Measurements from ENCODE around the gene ZNF536. TPM values are rescaled to one million over a fixed set of nuclear protein-coding genes. Genes with fewer than 3 reads are reported as not detected.

ZNF536 gene
- total and polyA plus RNA-seq, 2 donors (not counting 3 experiments of a cell fraction or from before 2014, with no cell fraction given): not detected

DNA sequence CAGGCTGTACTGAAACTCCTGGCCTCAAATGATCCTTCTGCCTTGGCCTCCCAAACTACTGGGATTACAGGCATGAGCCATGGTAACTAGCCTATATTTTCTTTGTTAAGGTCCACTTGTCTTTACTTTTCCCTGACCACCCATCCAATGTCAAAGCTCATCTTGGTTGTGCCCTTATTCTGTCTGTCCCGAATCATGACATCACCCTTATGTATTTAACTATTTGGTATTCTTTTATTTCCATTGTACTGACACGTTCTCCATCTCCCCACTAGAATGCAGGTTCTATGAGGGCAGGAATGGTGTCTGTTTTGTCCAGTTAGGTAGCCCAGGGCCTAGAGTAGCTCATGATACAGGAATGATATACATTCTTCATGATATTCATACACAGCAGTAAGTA is 104.8 kb downstream of the ZNF536 start:
- ChIA-PET CTCF (no interaction called here), POLR2A (no interaction called here)
- H2AFZ ChIP-seq (ENCODE audit: low read depth, low read length): no peak overlapping the region
- H3K9me3 ChIP-seq (replicated peaks; ENCODE audit: control insufficient read depth, insufficient read depth, low read length): peaks cover 2% of the 10 kb centered on the region
- H3K9ac ChIP-seq (replicated peaks; ENCODE audit: extremely low read depth, insufficient read depth, low read length): no peak overlapping the region
- FAIRE-seq (no peak), DNase-seq (ENCODE audit: low read depth, low spot score) (no peak)
- H4K20me1 ChIP-seq (replicated peaks; ENCODE audit: control insufficient read depth, extremely low read depth, insufficient read depth, low read length): no peaks in the 10 kb centered on the region
- TF ChIP-seq GATA2 (IDR thresholded peaks at IDR 0.05; ENCODE audit: insufficient read depth, insufficient read length, low read depth, low read length) (no peak), POLR2AphosphoS5 (IDR thresholded peaks at IDR 0.05; ENCODE audit: insufficient read depth, low read depth, low read length) (no peak), JUN (IDR thresholded peaks at IDR 0.05; ENCODE audit: borderline replicate concordance, insufficient read depth, insufficient read length, low read depth) (no peak), POLR2A (IDR thresholded peaks at IDR 0.05; ENCODE audit: low read depth, low read length) (no peak), CTCF (IDR thresholded peaks at IDR 0.05; ENCODE audit: extremely low read depth in 1 of 2, insufficient read depth in 1 of 2, low read depth in 1 of 2, low read length in 2 of 2) (no peak), FOS (IDR thresholded peaks at IDR 0.05; ENCODE audit: borderline replicate concordance, insufficient read depth, low read length) (no peak), EZH2 (IDR thresholded peaks at IDR 0.05; ENCODE audit: borderline replicate concordance, low read depth, low read length, severe bottlenecking) (no peak), MYC (IDR thresholded peaks at IDR 0.05; ENCODE audit: low read depth, low read length) (no peak)
- TF ChIP-seq, protein P1, sequence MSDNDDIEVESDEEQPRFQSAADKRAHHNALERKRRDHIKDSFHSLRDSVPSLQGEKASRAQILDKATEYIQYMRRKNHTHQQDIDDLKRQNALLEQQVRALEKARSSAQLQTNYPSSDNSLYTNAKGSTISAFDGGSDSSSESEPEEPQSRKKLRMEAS (IDR thresholded peaks at IDR 0.05; ENCODE audit: insufficient read depth, insufficient read length): no peak
- no TSS peak for BruUV-seq (replicated peaks)
- H3K4me3 ChIP-seq (replicated peaks in 1 of 3; ENCODE audit: insufficient read depth in 1 of 3, low read depth in 1 of 3, low read length in 3 of 3): no peak overlapping the region
- H3K9me1 ChIP-seq (replicated peaks; ENCODE audit: control insufficient read depth, extremely low read depth, insufficient read depth, low read length): no peaks in the 10 kb centered on the region
- H3K27ac ChIP-seq (ENCODE audit: insufficient read depth, low read depth, low read length): no peak overlapping the region
- no peaks in the 10 kb centered on the region for H3K36me3 ChIP-seq (ENCODE audit: control insufficient read depth in 2 of 2, extremely low read depth in 1 of 2, insufficient read depth in 2 of 2, low read length in 2 of 2)
- dilution Hi-C loops (cut with MboI; ENCODE audit: extremely low pct_ligation_motif_present, low sequenced_read_pairs): no loop called here
- H3K4me1 ChIP-seq (ENCODE audit: control insufficient read depth, extremely low read depth, insufficient read depth, low read length): no peaks in the 10 kb centered on the region
- H3K27me3 ChIP-seq (ENCODE audit: control insufficient read depth in 2 of 2, insufficient read depth in 2 of 2, low read length in 2 of 2): no peaks in the 10 kb centered on the region
- H3K4me2 ChIP-seq (ENCODE audit: insufficient read depth, low read length): no peak overlapping the region
- H3K79me2 ChIP-seq (ENCODE audit: control insufficient read depth, insufficient read depth, low read length): no peaks in the 10 kb centered on the region
- intact Hi-C loops (cut with micrococcal nuclease): no loop called here
